Activated gamma-delta T cell treated with Interleukin-2 at 50 U/mL for 16 hours (primary cell): ENCODE results near the gene GJD3.
A peak's percentile ranks its signal among the peaks of the same experiment; 100 is the strongest.

Experiments
- DNase-seq: peaks from one replicate; pipeline ENCODE4 v3.0.0-alpha.2; 2020

GJD3 gene

GRCh38 chr17:40350689-40351358 is 13.7 kb downstream of the GJD3 start:
- no peak for DNase-seq

GRCh38 chr17:40349895-40350688 is 14.4 kb downstream of the GJD3 start:
- no peak for DNase-seq

GRCh38 chr17:40349477-40349894 is 15.1 kb downstream of the GJD3 start:
- DNase-seq = no peak

- DNase-seq = no peak
These were observed 15.7 kb downstream of the GJD3 start for GRCh38 chr17:40348562-40349476.

GRCh38 chr17:40348136-40348504 is 16.4 kb downstream of the GJD3 start:
- DNase-seq = no peak

GRCh38 chr17:40347319-40348135 is 17.0 kb downstream of the GJD3 start:
- DNase-seq = no peak

GRCh38 chr17:40346765-40347158 is 17.8 kb downstream of the GJD3 start:
- no peak for DNase-seq

- DNase-seq = no peak
These were observed 18.4 kb downstream of the GJD3 start for GRCh38 chr17:40345994-40346764.

GRCh38 chr17:40345161-40345993 is 19.2 kb downstream of the GJD3 start:
- DNase-seq = no peak

- DNase-seq = peak; percentile 39
These were observed 19.9 kb downstream of the GJD3 start for GRCh38 chr17:40344421-40345160.

GRCh38 chr17:40343219-40344119 is 21.1 kb downstream of the GJD3 start:
- DNase-seq = no peak

- no peak for DNase-seq
These were observed 21.9 kb downstream of the GJD3 start for GRCh38 chr17:40342504-40343218.

- DNase-seq = no peak
These were observed 22.6 kb downstream of the GJD3 start for GRCh38 chr17:40341808-40342503.

GRCh38 chr17:40340880-40341807 is 23.4 kb downstream of the GJD3 start:
- peak; percentile 85 for DNase-seq

- no peak for DNase-seq
These were observed 24.2 kb downstream of the GJD3 start for GRCh38 chr17:40340327-40340726.

- DNase-seq = no peak
These were observed 25.4 kb downstream of the GJD3 start for GRCh38 chr17:40338941-40339649.
